Mucosa of gallbladder (tissue), 1 donor: ENCODE data around the gene CARMIL1. TPM values are rescaled to one million over a fixed set of nuclear protein-coding genes. Genes with fewer than 3 reads are reported as not detected.

ENCODE experiments used
- DNase-seq: peaks from one replicate; pipeline ENCODE4 v3.0.0-alpha.2; 2020; ENCODE audit warnings: low spot score
- total RNA-seq: library from RNA; stranded (reverse); gene quantifications from one replicate; pipeline ENCODE4 v1.2.1, GENCODE V29; 2021
- donor health status: DM: no; HTN: no; CAD: no.

Gene CARMIL1
- total RNA-seq, 1 donor from 2014 or later: 38.6 TPM

DNA sequence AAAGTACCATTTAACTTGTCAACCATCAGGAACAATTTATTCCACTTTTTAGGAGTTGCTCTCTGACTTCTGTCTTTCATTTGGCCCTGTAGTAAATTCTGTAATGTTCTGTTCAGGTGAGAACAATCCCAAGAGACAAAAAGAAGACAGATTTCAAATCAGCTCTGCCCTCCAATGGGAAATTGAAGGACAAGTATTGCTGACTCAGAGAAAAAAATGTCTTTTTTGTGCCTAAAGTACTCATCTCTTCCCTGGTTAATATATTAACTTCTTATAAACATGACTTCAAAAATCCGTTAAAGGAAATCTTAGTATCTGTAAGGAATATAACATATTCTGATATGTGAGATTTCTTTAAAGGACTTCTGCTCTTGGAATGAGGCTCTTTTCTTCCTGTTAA, 334.2 kb downstream of the CARMIL1 start:
- no peak for DNase-seq

DNA sequence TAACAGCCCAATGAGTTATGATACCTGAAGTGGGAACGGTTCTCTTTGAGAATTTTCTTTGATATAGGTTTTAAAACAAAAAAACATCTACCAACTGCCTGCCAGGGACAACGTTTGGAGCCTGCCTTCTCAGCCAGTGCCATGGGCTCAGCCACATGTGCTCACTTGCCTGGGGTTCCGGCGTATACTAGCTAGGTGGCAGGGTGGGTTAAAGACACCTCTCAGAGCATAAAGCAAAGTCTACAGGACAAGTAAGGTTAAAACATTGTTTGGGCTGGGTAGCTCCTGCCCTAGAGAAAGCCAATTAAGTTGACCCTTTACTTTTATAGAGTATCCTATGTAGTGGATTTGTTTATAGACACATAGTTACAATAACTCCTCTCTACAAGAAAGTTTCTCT, 334.9 kb downstream of the CARMIL1 start:
- no peak for DNase-seq

DNA sequence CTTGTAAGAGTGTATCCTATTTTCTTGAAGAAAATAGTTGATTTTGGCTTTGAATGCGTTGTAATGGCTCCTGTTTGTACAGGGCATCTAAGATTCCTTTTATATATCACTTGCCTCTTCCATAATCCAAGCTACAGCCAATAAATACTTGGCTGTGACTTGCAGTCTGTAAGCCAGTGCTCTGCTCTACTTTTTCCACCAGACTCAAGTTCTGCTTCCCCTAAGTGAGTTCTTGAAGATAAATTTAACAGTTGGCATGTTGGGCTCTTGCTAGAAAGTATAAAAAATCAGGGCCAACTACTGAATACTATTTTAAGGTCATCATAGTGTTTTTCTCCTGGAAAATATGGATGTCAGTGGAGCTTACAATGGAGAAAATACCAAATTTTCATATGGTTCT, 336.3 kb downstream of the CARMIL1 start:
- DNase-seq: no peak

DNA sequence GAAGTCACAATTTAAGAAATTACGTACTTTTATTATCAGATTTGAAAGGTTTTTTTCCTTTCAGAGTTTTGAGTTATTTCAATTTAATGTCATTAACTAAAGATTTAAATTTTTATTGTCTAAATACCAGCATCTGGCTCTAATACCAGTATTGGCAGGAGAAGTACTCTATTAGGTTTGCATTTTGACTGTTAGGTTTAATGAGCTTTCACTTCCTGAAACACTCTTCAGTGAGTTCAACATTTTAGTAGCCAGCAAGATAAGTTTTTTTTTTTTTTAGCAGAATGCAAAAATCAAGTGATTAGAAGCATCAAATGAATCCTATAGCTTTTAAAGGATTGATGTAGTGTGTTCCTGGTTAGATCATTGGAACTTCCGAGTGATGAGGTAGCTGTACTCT, 338.8 kb downstream of the CARMIL1 start:
- no peak for DNase-seq

DNA sequence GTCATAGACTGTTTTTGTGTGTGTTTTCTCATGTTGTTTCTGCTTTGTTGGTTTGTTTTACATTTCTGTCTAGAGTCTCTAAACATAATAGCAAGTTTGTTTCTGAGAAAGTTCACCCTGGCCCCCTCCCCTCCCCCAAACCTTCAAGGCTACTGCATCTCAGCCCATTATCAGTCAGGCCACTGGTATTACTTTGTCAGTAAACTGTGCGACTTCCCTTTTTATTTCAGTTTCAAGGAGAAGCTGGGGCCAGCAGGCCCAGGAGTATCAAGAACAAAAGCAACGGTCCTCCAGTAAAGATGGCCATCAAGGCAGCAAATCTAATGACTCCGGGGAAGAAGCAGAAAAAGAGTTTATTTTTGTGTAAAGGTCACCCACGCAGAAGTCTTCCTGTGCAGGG, 340.0 kb downstream of the CARMIL1 start:
- no peak for DNase-seq

DNA sequence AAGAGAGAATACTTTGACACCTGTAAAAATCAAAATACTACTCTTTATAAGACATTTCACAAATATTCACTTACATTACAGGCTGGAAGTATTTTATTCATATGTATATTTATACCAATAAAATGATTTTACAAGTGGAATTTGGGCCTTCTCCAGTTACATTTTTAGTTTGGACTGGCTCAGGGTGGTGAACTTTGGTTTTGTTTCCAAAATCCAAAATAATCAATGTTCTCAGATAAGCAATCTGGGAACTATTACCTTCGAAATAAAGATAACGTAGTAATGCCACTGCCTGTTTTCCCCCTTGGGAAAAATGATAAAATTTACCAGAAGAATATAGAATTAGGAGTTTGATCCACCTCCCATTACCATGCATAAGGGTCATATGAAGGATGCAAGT, 341.2 kb downstream of the CARMIL1 start:
- DNase-seq: no peak

DNA sequence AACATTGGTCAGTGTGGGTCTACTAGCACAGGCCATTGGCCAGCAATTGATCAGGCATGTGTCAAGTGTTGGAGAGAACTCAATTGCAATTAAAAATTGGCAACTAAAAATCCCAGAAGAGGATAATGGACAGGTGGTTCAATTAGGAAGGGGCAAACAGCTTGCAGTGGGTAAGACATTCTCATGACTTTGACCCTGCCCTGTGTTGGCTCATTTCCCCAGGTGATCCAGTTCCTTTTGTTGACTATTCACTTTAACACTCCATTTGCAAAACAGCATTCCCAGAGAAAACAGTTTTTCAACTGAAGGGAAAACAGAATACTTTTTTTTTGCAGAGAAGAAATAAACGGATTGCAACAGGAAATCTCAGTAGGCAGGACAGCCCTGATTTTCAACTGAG, 343.9 kb downstream of the CARMIL1 start:
- DNase-seq: no peak

DNA sequence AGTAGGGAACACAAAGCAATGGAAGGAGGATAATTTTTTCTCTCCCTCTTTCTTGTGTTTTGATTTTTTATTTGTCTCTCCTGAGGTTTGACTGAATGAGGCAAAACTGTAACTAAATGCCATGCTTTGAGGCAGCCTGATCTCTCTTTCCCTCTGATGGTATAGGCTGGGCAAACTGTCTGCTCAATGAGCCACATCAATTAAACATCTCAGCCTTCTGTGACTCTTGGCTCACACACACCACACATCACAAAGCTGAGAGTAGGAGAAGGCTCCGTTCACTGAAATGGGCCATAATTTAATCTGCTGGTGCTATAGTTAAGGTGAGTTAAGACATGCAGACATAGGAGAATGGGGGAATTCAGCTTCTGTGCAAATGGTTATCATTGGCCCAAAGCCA, 344.7 kb downstream of the CARMIL1 start:
- no peak for DNase-seq

DNA sequence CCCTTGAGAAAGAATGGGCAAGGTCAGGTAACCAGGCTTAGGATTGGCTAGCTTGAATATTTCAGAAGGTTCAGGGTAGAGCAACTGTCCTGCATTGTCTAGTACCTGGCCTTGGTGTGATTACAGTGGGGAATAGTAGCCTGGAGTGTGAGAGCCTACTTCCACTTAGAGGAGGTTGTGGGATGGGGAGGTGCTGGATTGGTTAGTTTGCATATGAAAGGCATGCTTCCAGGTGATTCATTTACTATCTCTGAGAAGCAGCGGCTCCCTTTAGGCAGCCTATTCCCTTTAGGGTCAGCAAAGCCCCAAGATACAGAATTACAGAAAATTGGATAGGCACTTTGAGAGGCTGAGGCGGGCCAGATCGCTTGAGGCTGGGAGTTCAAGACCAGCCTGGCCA, 347.8 kb downstream of the CARMIL1 start:
- no peak for DNase-seq

DNA sequence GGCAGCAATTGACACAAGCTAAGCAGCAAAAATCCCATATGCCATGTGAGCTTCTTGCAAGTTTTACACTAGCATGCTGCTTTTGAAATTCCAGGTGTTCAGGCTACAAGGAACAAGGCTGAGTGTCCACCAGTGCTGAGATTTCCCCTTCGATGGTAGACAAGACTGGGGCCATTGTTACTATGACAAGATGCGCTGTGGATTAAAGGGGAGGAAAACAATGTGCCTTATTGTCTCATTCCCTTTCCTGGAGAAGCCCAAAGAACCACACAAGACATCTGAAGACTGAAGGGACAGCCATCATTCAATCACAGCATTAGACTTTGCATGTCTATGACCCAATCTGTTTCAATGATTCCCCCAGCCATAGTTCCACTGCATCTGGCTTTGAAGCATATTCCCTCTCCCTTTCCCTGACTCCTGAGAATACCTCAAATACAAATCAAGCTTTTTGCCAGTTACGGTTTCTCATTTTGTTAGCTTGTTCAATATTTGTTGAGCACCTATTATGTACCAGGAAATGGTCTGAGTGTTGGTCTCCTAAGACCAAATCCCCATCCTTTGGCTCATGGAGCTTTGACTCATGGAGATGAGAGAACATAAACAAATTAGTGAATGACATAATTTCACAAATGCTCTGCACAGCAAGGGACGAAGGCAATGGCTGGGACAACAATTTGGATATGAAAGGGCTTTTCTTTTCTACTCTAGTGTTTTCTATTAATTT, 349.5 kb downstream of the CARMIL1 start:
- DNase-seq: no peak

DNA sequence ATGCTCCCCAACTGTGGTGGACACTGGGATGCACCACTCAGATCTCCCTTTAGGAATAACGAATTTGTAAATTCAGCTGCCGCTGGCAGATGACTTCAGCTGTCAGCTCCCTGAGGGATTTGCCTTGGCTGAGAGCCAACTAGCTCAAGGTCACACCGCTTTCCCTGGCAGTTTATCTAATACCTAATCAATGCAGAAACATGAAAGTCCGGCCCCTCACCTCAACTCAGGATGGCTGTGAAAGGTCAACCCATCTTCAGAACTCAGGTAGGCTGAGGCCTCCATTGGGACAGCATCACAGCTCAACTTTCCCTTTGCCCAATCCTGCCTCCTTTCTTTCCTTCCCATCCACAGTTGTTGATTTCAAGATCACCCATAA, 350.0 kb downstream of the CARMIL1 start:
- no peak for DNase-seq

DNA sequence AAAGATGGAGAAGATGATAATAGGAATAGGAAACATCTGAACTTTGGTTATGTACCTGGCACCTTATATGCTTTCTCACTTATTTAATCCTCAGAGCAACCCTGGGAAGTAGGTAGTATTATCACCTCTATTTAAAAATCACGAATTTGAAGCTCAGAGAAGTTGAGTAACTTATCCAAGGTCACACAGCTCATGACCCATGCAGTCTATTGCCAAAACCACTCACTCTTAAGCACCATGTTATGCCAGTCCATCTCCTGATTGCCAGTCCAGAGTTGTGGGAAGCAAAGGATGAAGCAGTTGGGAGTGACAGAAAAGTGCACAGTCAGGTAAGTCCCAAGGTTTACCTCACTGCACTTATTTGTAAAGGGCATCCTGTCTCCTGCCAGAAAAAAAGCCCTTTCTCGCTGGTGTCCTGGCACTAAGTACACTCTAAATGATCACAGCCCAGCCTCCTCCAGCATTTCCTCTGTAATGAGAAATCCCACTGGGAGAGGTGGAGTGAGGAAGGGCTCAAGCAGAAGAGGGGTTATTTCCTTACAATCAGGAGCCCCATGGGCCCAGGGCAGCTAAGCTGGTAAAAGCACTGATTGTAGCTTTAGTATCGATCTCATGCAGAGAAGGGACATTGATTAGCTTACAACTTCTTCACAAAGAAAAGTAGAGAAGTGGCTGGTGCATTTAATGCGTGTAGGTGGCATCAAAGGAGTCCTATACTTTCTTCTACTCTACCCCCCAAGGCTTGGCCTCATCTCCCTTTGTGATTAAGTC, 351.5 kb downstream of the CARMIL1 start:
- DNase-seq: no peak

DNA sequence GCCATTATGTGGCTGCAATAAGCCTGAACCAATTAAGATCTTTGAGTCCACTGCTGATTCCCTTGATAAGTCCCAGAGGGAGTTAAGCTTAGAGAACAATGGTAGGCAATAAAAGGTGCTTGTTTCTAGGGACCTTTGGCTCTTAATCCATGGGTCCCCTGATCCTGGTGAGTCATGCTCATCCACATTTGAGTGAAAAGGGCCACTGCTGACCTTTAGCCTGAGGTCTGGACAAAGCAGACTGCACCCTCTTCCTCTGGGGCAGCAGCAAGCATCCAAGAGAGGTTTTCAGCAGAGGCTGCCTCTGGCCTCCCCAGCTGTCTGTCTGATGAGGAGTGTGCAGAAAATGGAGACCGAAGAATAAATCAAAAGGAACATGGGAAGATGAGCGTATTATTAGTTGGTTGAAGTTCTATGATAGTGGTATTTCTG, 356.7 kb downstream of the CARMIL1 start:
- no peak for DNase-seq

DNA sequence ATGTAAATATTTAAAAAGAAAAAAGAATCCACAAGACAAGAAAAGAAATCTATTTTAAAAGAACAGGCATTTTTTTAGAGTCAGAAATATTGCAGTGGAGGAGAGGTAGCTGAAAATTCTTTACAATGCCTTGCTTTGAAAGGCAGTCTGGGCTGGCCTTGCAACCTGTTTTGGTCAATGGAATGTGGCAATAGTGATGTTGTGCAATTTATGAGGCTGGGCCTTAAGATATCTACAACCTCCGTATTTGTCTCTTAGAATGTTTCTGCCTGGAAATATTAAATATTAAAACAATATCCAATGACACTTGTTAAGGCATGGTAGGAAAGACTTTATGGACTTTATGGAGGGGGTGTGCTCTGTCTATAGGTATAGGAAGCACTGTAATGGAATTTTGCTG, 358.0 kb downstream of the CARMIL1 start:
- DNase-seq: no peak

DNA sequence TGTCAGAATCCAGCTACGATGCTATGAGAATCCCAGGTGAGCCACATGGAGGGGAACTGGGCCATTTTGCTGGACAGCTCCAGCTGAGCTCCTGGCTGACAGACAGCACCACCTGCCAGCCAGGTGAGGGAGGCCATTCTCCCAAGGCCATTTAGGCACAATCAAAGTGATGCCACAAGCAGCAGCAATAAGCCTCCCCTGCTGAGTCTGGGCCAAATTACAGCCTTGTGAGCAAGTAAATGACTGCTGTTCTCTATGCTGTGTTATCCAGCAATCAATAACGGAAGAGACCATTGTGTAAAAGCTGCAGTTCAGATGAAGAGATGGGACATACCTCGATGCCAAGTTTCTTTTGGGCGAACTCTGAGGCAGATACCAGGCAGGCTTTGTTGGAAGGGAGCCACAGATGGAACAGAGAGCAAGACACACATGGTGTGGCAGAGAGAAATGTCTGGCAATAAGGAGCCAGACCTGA, 358.8 kb downstream of the CARMIL1 start:
- peak; percentile 44 for DNase-seq

DNA sequence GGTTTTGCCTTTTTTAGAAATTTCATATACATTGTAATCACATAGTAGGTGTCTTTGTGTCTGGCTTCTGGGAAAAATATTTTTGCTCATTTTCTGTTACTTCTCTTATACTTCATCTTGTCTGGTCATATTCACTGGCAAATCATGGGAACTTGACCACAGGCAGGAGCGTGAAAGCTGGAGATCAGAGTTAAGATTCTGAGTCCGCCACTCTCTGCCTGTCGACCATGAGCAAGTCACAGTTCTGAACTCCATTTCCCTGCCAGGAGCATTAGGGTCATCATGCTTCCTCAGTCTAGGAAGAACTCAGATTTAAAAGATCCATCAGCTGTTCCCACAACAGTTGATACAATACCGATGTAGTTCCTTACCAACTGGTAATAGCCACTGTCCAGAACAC, 360.5 kb downstream of the CARMIL1 start:
- no peak for DNase-seq

DNA sequence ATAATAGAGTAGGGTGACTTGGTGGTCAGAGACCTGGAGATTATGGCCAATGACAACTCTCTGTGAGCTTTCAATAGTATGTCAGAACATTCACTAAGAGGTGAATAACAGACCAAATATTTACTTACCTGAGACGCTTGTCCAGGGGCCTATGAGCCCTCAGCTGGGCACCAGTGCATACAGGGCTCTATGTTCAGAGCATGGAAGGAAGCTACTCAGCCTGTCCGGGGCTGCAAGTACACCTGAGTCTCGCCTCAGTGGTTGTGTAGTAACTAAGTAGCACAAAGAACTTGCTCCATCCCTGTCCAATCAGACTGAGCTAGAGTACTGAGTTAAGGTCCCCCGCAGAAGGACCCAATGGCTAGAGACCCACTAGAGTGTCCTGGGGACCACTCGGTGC, 361.3 kb downstream of the CARMIL1 start:
- DNase-seq: no peak

DNA sequence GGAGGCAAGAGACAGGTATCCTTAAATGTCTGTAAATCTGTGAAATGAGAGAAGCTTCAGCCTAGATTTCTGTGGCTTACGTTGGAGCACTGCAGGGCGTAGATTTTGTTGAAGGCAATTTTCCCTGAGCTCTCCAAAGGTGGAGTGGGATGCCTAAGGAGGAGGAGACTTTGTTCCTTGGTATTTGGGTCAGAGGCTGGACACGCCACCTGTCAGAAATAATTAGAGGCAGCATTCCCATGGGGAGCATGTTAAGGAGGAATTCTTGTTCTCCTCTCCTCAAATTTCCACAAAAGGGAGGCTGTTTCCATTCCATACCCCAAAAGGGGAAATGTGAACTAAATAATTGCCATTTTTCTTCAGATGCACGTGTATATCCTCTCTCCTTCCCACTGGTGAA, 361.7 kb downstream of the CARMIL1 start:
- no peak for DNase-seq

DNA sequence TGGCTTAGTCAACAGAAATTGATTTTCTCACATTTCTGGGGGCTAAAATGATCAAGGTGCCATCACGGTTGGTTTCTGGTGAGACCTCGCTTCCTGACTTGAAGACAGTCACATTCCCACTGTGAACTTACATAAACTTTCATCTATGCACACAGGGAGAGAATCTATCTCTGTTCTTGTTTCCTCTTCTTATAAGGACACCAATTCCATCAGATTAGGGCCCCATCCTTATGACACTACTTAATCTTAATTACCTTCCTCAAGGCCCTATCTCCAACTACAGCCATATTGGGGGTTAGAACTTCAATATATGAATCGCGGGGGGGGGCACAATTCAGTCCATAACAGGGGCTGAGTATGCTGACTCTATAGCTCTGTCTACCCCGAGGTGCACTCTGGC, 362.2 kb downstream of the CARMIL1 start:
- DNase-seq: no peak

DNA sequence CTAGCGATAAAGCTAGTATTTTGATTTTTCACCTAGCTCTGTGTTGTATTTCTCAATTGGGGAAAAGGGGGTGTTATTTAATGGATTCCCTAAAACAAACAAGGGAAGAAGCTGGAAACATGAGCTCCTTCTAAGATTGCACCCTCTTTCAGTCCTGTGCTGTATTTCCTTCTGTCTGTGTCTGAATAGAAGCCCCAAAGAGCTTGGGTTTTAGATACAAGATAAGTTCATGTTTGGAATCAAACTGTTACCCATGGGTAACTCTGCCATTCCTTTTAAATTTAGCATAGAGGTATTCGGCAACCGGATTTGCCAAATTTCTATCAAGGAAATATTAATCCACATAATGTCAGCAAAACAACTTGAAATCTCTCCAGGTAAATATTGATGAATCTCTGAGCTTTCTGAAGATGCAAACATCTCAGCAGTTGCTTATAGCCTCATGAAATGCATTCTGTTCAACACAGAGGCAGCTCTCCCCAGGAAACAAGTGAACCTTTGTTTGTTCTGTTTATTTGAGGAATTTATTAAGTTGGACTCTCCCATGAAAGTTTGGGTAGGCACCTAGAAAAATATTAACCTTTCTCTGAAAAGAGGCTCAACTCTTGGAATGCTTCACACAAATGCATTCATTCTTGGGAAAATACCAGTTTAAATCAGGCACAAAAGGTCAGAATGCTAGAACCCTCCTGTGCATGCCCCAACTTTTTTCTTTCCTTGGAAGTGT, 362.9 kb downstream of the CARMIL1 start:
- no peak for DNase-seq

DNA sequence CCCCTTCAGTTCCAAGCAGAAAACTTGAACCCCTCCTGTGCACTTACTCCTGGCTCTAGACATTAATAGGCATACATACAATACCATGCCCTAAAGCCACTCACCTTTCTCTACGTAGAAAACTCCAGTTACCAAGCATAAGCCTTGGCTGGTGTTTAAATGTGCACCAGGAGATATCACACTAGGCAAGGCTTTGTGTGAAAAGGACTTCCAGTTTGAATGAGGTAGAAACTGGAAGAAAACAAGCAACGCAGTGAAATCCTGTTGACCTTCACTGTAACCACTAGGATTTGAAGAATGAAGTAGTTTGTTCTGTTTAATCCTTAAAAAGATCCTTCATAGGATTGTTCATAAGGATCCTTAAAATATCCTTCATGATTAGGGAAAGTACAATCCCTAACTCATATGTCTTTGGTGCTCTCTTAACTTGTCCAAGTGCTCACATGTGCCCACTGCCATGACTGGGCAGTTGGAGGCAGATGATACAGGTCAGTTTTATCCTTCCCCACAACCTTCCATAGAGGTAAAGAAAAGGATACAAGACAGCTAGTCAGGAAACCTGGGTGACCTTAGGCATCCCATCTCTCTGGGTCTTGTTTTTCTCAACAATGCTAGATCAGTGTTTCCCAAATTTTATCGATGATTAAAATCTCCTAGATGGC, 363.6 kb downstream of the CARMIL1 start:
- no peak for DNase-seq

DNA sequence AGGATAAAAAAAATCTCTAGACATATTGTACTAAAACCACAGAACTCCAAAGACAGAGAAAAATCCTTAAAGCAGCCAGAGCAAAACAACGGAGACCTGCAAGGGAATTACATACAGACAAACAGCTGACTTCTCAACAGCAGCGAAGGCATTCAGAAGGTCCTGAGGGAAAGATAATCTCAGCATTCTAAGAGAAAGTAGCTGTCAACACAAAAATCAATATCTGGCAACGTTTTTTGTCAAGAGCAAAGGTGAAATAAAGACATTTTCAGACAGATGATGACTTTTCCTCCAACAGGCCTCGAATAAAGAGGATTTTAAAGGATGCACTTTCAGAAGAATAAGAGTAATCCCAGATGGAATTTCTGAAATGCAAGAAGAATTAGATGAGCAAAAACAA, 366.7 kb downstream of the CARMIL1 start:
- no peak for DNase-seq
